HepG2 (cell line): ENCODE measurements around the gene ZNF578.
"Not testable (repeated sequence)": the region's sequence is repeated elsewhere in the genome, so short reads cannot be mapped to it uniquely, and the experiment has no call there.

ENCODE experiments used
- EZH2 ChIP-seq: conservative IDR thresholded peaks from 2 replicates; pipeline ENCODE4 v1.6.1; 2012; ENCODE audit warnings: mild to moderate bottlenecking, low read depth, low read length, moderate library complexity
- TF ChIP-seq, protein P1 (sequence below), 2 experiments: IDR thresholded peaks; 2 replicates each; pipeline ENCODE4 v1.6.1; 2011 to 2012; ENCODE audit warnings: low read length in 2 of 2, borderline replicate concordance in 1 of 2, low read depth in 1 of 2, mild to moderate bottlenecking in 1 of 2, moderate library complexity in 1 of 2

GRCh38 chr19:52500474-52500873, 47.1 kb downstream of the ZNF578 start:
- TF ChIP-seq, protein P1, sequence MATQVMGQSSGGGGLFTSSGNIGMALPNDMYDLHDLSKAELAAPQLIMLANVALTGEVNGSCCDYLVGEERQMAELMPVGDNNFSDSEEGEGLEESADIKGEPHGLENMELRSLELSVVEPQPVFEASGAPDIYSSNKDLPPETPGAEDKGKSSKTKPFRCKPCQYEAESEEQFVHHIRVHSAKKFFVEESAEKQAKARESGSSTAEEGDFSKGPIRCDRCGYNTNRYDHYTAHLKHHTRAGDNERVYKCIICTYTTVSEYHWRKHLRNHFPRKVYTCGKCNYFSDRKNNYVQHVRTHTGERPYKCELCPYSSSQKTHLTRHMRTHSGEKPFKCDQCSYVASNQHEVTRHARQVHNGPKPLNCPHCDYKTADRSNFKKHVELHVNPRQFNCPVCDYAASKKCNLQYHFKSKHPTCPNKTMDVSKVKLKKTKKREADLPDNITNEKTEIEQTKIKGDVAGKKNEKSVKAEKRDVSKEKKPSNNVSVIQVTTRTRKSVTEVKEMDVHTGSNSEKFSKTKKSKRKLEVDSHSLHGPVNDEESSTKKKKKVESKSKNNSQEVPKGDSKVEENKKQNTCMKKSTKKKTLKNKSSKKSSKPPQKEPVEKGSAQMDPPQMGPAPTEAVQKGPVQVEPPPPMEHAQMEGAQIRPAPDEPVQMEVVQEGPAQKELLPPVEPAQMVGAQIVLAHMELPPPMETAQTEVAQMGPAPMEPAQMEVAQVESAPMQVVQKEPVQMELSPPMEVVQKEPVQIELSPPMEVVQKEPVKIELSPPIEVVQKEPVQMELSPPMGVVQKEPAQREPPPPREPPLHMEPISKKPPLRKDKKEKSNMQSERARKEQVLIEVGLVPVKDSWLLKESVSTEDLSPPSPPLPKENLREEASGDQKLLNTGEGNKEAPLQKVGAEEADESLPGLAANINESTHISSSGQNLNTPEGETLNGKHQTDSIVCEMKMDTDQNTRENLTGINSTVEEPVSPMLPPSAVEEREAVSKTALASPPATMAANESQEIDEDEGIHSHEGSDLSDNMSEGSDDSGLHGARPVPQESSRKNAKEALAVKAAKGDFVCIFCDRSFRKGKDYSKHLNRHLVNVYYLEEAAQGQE (IDR thresholded peaks at IDR 0.05; ENCODE audit: borderline replicate concordance in 1 of 2, low read depth in 1 of 2, low read length in 2 of 2): not testable (repeated sequence)
- not testable (repeated sequence) for TF ChIP-seq EZH2
